HG03432 (cell line): ENCODE data around the gene TRANK1.
"Not testable (repeated sequence)": the region's sequence is repeated elsewhere in the genome, so short reads cannot be mapped to it uniquely, and the experiment has no call there.

Source experiments
- ATAC-seq: cut with Tn5 transposase; IDR thresholded peaks from one replicate; pipeline ENCODE4 v1.9.1; 2021; ENCODE audit warnings: mild to moderate bottlenecking, moderate library complexity; ENCODE audit not compliant: unreplicated experiment

TRANK1 gene

GRCh38 chr3:36957862-36958686 is 13.2 kb upstream of the TRANK1 start:
- no peak for ATAC-seq

GRCh38 chr3:36957063-36957462 is 12.2 kb upstream of the TRANK1 start:
- no peak for ATAC-seq

GRCh38 chr3:36956155-36956554 is 11.3 kb upstream of the TRANK1 start:
- ATAC-seq, result no peak

GRCh38 chr3:36954452-36955134 is 9.7 kb upstream of the TRANK1 start:
- no peak for ATAC-seq

GRCh38 chr3:36947814-36948213 is 3.0 kb upstream of the TRANK1 start:
- ATAC-seq, result not testable (repeated sequence)

GRCh38 chr3:36945333-36945980 is 603 bp upstream of the TRANK1 start:
- no peak for ATAC-seq

GRCh38 chr3:36944012-36944640 is 728 bp downstream of the TRANK1 start:
- peak; percentile 64 for ATAC-seq

- no peak for ATAC-seq
Measured at GRCh38 chr3:36943601-36944000, 1.3 kb downstream of the TRANK1 start.

- no peak for ATAC-seq
Measured at GRCh38 chr3:36942638-36943248, 2.1 kb downstream of the TRANK1 start.

- ATAC-seq, result no peak
Measured at GRCh38 chr3:36941658-36942057, 3.2 kb downstream of the TRANK1 start.

- no peak for ATAC-seq
Measured at GRCh38 chr3:36941162-36941561, 3.7 kb downstream of the TRANK1 start.

- ATAC-seq, result no peak
Measured at GRCh38 chr3:36937492-36937891, 7.4 kb downstream of the TRANK1 start.

- ATAC-seq, result no peak
Measured at GRCh38 chr3:36933540-36934296, 11.1 kb downstream of the TRANK1 start.

- not testable (repeated sequence) for ATAC-seq
Measured at GRCh38 chr3:36931424-36931823, 13.4 kb downstream of the TRANK1 start.

- ATAC-seq, result no peak
Measured at GRCh38 chr3:36928220-36928619, 16.6 kb downstream of the TRANK1 start.

- ATAC-seq, result no peak
Measured at GRCh38 chr3:36926292-36926897, 18.5 kb downstream of the TRANK1 start.

GRCh38 chr3:36924744-36925521 is 19.9 kb downstream of the TRANK1 start:
- no peak for ATAC-seq

- no peak for ATAC-seq
Measured at GRCh38 chr3:36923981-36924743, 20.7 kb downstream of the TRANK1 start.
